LoVo (cell line): ENCODE results near the gene TNFRSF25.
"Not testable (repeated sequence)": the region's sequence is repeated elsewhere in the genome, so short reads cannot be mapped to it uniquely, and the experiment has no call there.

Source experiments
- DNase-seq: peaks from one replicate; pipeline ENCODE4 v3.0.0-alpha.2; 2016; ENCODE audit warnings: low spot score

The TNFRSF25 gene

DNA sequence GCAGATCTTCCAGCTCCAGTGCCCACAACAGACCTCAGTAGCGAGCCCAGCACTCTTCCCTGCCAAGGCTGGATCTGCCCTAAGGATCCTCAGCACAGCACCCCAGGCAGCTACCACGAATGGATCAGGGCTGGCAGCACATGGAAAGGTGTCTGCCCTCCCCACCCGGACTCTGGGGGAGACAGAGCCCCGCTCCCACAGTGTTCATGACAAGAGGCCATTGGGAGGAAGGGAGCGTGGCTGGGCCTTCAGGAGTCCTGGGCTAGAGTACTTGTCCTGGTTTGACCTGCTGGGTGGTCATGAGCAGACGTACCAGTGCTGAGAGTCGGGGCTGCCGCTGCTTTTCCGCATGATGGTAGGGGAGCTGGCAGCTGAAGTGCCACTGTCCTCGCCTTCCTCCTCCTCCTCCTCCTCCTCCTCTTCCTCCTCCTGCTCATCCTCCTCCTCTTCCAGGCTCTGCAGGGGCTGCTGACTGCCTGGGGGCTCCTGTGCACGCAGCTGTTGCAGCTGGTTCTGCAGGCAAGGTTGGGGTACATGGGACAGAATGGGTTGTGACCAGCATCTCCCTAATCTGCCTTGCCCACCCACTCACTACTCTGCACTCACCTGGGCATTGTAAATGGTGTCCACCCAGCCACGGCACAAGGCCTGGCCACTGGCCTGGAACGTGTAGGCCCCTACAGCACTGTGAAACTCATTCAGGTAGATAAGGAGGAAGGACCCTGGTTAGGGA is 2.9 kb upstream of the TNFRSF25 start:
- DNase-seq, result no peak

DNA sequence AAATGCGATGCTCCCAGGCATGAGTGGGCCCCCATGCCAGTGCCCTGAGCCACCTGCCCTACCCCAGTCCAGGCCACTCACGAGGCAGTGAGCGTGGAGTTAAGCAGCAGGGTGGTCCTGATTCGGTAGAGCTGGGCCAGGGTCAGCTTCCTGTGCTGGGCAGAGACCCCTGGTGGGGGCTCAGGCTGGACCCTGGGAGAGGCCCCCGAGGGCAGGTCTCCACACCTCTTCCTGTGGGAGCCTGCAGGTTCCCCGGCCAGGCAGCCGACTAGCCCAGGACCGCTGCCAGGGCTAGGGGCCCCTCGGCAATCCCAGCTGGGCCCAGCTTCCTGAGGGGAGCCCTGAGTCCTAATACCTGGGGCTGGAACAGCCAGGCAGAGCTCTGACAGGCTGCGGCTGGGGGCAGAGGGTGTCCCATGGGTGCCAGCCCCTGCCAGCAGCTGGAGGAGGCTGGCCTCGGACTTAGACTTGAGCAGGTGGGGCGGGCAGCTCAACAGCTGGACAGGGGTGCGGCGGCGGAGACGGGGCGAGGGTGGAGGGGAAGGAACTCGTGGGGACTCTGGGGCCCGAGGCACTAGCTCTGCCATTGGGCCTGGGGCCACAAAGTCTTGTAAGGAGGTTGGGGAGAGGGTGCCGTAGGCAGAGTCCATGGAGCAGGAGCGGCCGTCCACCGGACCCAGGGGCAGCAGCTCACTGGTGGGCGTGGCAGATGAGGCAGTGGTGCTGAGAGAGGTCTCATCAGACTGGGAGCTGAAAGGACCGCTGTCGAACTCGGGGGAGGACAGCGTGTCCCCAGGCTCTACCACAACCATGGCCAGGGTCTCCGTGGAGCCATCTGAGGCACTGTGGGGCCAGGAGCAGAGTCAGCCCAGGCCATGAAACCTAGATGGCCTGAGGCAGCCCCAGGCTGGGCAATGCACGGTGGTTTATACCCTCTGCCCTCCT is 2.0 kb upstream of the TNFRSF25 start:
- DNase-seq, result no peak

DNA sequence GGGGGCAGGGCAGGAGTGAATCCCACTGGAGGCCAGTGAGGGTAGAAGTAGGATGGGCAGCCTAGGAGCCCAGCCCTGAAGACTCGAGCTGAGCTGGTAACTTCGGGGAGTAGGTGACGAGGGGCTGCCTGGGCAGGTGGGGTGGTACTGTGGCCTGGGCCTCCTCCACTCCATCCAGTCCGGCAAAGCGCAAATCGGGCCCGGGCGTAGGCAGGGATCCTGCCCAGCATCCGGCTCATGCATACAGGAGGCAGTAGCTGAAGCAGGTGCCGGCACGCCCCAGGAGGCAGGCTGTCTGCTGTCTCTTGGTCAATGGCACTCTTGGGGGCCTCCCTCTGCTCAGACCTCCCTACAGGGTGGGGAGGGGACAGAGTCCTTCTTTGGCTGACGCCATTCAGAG is 1.3 kb upstream of the TNFRSF25 start:
- DNase-seq, result no peak

DNA sequence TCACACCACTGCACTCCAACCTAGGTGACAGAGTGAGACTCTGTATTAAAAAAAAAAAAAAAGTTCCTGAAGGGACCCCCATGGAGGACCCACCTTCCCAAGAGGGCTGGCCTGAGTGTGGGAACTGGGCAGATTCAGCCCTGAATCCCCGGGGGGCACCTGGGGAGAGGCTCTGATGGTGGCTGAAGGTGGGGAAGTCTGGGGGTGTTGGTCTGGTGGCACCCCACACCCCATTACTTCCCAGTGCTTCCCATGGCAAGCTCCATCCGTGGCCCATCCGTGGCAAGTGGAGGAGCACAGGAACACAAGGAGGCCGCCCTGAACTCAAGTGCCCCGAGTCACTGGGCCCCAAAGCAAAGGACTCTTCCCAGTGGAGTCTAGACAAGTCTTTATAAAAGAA is 778 bp upstream of the TNFRSF25 start:
- DNase-seq, result no peak

DNA sequence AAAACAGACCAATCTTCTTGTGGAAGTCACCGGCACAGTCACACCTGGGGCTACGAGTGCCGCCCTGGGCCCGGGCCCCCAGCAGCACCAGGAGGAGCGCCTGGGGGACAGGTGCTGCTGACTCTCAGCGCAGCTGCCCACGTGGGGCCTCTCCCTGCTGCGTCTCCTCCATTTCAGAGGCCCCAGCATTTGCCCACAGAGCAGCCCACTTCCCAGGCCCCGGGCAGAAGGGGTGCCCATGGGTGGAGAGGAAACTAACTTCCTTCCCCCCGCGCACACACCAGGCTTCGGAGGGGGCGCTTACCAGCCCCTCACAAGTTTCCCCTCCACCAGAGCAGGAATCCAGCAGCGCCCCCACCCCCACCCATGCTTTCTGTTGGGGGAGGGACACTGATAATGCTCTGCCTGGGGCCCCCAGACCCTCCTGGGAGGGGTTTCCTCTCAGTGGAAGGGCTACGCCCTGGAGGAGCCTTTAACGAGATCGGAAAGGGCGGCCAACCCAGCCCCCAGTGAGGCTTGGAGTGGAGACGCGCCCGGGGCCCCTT is 440 bp downstream of the TNFRSF25 start:
- DNase-seq, result no peak

DNA sequence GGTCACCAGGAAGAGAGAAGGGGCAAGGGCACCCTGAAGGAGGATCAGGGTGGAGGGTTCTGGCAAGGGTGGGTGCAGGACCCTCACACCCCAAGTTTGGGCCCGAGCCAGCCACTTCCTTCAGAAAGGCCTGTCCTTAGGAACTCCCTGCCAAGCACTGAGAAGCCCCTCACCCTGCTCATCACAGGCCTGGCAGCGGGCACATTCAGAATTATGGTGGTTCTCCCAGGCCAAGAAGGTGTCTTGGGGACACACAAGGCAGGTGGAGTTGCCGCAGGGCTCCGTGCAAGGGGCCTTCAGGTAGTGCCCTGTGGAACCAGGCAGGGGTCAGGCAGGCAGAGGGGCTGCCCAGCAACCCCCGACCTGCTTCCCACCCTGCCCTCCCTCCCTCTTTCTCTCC is 1.1 kb downstream of the TNFRSF25 start:
- no peak for DNase-seq

DNA sequence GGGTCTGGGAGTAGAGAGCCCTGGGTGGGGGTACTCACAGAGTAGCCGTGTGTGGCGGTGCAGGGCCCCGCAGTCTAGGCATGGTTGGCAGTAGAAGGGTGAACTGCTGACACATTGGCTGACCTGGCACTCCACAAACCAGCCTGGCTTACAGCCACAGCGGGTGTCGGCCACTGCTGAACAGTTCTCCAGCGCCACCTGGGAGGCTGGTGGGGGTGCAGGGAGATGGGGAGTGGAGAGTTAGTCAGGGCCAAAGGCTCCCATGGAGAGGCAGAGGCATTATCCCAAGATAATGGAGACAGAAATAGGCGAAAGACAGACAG is 1.5 kb downstream of the TNFRSF25 start:
- DNase-seq, result no peak

DNA sequence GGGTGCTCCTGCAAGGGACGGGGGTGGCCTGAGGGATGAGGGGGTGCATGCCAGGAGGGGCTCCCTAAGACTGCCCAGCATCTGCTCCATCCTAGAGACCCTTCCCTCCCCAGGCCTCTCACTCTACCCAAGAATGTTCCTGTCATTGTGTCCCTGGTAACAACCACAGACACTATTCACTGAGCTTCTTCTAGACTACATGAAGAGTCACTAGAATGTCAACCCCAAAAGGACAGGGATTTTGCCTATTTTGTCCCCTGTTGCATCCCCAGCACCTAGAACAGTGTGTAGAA is 2.9 kb downstream of the TNFRSF25 start:
- DNase-seq, result no peak

DNA sequence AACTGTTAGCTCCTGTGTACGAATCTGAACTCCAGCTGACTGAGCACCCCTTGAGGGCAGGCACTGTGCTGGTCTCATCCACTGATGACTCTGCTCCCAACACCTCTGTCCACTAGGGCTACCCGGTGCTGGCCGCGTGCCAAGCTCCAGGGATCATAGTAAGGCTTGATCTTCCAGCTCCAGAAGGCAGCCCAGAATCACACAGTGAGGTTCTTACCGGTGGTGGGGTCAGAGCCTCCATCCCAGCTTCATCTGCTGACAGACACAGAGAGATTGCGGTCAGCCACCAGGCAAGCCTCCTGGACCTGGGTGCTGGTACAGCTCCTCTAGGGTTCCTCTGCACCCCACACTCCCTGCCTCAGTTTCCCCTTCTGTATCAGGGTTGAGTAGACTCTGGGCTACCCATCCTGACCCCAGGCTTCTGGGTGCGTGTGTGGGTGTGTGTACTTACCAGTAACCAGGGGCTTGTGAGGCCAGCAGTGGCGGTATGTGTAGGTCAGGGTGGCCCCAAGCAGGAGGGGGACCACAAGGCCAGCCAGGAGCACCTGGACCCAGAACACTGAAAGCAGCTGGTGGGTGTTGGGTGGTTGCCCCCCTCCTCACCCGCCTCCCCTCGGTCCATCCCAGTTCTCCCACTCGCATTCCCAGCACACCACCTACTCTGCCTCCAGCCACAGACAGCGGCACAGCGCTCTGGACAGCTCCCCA is 3.4 kb downstream of the TNFRSF25 start:
- no peak for DNase-seq

DNA sequence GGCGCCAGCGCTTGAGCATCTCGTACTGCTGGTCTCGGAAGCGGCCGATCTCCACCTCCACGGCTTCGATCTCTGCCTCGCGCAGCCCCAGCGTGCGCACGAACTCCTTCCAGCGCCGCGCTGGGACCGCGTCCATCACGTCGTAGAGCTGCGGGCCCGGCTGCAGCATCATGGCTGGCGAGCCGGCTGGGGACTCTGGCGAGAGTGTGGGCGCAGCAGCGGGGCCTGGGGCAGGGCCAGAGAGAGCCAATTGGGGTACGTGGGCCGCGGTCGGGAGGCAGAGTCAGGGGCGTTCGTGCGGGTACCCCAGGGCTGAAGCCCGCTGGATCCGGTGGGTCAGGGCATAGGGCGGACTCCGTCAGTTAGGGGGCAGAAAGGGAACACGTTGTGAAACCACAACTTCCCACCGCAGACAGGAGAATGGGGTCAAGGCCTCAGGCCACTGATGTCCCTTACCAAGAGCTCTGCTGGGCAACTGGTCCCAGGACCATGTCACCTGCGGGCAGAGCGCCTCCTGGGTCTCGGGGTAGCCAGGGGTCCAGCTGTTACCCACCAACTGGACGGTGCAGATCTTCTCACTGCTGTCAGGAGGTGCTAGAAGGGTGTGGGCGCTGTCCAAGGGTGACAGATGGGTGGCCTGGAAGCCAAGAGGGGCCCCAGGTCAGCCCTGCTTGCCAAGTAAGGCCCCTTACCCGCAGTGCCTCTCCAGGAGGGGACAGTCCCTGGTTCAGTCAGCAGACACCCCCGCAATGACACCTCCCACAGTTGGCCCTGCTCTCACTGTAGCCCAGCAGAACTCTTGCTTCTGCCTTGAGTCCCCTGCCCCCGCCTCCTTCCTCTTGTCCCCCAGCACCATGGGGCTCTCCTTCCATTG is 4.2 kb downstream of the TNFRSF25 start:
- no peak for DNase-seq

DNA sequence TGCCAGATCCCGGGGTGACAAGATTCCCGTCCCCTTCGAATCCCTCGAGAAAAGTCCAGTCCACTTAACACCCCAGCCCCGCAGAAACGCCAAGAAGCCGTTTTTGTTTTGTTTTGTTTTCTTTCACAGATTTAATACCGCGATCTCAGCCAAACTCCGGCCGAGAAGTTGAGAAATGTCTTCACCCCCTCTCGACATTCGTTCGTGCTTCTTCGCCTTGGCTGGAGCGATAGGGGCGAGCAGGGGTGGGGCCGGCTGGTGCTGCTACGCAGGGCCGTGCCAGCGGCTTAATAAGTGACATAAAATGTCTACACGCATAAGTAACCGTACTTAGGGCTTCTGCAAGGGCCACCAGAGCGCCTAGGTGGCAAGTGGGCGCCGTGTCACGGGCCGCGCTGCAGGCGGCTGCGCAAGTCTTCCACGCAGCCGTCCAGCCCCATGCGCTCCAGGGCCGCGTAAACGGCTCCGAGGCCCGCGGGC is 4.9 kb downstream of the TNFRSF25 start:
- no peak for DNase-seq

DNA sequence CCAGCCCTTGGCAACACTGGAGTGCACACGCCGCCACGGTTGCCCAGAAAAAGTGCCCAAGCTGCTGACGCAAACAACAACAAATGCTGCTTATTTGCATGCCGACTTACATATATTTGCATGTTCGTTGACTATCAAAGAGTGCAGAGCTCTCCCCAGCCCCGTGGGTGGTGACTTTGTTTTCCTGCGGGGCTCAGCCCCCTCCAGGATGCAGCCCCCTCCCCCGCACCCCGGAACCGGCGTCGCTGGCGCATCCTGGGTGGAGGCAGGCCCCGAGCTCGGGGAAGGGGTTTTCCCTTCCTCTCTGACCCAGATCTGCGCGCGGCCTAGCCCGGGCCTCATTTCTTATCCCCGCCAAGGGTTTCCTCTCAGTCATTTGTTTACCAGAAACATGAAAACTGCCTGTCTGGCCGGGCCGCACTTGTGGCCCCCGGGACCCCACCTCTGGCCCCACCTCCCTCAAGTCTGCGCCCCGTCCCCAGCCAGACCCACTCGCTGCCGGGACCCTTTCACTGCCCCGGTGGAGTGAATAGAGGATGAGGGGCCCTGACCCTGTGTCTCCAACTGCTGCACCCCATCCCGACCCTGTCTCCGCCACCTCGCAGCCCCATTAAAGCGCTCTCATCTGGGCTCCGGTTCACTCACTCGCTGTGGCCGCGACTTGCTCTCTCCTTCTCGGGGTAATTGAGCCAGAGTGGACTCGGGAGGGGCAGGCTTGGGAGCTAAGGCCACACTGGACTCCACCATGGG is 5.5 kb downstream of the TNFRSF25 start:
- no peak for DNase-seq

DNA sequence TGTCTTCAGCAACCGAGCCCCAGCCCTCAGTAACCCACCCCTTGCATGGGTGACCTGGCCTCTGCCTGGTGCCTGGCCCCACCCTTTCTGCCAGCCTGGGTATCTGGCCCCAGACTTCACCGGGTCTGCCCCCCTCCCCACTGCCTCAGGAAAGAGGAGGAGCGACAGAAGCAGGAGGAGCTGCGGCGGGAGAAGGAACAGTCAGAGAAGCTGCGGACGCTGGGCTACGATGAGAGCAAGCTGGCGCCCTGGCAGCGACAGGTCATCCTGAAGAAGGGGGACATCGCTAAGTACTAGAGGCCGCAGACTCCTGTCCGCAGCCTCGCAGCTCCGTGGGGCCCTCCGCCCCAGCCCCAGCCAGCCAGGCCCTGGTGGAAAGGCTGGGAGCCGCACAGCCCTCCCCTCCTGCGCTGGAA is 6.1 kb downstream of the TNFRSF25 start:
- DNase-seq, result no peak

DNA sequence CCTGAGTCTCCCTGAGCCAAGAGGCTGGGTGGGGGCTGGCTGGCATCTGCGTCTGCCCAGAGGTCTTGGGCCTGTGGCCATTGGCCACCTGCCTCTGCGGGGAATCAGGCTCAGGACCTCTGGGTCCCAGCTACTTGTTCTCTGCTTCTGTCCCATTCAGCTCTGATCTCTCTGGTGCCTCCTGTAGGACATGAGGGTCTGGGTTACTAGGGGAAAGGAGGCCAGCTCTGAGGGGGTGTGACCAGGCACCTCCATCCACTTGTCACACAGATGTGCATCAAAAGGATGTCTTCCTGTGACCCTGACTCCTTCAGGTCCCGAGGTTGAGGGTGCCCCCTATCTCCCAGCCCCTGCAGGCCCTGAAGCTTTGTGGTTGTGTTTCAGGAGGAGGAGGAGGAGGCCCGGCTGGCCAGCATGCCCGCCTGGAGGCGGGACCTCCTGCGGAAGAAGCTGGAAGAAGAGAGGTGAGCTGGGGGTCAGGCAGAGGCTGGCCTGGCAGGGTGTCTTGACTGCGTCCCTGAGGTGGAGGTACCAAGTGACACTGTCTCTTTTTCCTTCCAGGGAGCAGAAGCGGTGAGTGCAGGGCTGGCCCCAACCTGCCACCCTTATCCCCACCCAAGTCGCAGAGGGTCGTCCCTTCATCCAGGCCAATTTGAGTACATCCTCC is 9.0 kb downstream of the TNFRSF25 start:
- DNase-seq, result no peak

DNA sequence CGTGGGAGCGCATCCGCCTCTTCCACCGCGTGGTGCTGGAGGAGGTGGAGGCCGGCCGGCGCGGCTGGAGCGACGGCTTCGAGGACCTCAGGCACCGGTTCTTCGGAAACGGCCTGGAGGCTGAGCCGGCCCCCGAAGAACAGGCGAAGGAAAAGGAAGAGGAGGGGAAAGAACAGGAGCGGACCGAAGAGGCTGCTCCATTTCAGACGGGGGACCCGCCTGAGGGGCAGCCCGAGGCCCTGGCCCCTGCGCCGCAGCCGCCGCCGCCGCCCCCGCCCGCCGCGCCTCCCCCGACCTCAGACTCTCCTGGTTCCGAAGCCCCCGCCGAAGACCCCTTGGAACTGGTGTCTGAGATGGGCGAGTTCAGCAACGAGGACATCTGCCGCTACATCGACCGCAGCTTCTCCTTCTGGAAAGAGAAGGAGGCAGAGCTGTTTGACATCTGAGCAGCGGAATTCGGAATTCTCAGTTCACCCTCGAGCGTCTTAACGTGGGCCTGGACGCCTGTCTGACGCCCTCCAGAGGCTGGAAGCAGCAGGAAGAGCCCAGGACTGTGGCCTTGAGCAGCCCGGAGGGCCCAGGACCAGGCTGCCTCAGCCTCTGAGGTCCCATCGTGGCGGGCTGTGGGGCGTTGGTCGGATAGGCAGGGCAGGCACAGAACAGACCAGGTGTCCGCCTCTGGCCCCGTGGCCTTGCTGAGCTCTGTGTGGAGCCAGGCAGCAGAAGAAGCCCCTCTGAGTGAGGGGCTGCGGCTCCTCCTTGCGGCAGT is 10.0 kb downstream of the TNFRSF25 start:
- not testable (repeated sequence) for DNase-seq

DNA sequence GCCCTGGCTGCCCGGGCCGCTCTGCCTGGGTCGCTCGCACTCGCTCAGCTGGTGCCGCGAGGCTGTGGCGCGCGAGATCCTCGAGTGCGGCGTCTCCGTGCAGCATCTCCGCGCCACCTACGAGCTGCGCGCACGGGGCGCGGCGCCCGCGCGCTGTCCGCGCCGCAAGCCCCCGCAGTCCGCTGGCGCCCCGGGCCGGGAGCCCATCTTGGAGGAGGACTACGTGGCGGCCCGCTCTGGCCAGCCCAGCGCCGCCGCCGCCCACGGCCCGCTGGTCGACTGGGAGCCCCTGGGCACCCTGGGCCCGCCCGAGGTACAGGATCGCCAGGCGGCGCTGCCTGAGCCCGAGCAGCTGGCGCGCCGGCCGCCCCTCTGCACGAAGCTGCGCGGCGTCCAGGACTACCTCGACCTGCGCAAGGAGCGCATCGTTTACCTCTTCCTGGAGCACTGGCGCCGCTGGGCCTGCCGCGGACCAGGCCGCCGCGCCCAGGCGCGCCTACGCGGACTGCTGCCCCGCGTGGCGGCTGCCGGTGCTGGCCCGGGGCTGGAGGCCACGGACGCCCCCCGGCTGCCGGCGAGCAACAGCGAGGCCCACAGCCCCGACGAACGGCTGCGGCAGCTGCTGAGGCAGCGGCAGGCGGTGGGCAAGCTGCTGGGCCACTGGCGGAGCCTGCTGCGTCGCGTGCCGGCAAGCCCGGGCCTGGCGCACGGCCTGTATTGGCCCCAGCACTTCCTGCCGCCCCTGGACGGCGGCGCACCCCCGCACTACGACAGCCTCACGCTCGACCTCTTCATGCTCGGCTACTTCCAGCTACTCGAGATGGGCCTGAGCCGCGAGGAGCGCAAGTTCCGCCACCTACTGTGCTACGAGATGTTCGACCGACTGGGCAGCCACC is 10.9 kb downstream of the TNFRSF25 start:
- DNase-seq, result no peak

DNA sequence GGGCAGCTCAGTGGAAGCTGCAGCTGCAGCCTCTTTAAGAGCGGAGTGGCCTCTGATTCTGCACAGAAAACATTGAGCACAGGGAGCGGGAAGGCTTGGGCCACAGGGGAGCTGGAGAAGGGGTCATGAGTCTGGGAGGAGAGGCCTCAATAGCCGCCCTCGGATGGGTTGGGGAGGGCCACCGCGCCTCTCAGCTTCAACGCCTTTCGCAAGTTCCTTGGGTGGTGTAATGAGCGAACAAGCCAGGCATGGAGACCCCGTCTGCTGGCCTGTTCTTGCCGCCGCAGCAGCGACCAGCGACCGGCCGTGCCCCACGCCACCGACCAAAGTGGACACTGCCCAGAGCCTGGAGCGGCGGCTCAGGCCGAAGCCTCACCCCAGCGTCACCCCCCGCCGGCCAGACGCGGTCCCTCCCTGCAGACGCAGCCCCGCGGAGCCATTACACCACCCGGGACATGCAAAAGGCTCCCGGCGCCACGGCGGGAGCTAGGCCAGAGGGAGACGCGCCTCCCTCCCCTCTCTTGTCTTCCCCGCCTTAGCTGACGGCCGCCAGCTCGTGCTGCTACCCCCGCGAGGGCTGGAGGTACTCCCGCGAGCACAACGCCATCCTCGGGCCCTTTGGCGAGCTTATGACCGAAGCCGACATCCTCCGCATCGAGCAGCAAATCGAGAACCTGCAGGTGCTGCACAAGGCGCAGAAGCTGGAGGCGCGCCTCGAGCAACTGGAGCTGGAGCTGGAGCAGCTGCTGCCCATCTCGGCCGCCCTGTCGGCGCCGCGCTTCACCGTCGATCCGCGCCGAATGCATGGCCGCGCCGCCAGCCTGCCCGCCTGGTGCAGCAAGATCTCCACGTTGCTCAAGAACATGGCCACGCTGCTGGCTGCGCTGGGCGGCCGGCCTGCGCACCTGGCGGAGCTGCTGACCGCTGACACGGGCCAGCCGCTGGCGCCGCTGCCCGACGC is 11.8 kb downstream of the TNFRSF25 start:
- DNase-seq, result not testable (repeated sequence)
